IMR-90 (cell line): Measurements from ENCODE around the gene ANK3. TPM values are rescaled to one million over a fixed set of nuclear protein-coding genes. Genes with fewer than 3 reads are reported as not detected.

Experiments used
- ATAC-seq: fragments of 200-7000 bp; cut with Tn5 transposase; 2 replicates; pipeline ENCODE4 v1.9.1; 2020; ENCODE audit warnings: low read depth, mild to moderate bottlenecking, moderate library complexity
- BruUV-seq: library from RNA; stranded (reverse); fragments of 400-500 nt; replicated peaks from 2 replicates; lab custom pipeline; 2021; lab: Mats Ljungman, UMichigan
- CTCF ChIA-PET: fragments of 300-600 bp; formaldehyde crosslinking; extraction: SDS; loops from one replicate; lab custom pipeline; 2021; ENCODE audit warnings: antibody characterized with exemption; lab: Yijun Ruan, JAX
- POLR2A ChIA-PET: fragments of 300-600 bp; sonication (Branson Sonifier 250); formaldehyde crosslinking; loops from one replicate; lab custom pipeline; 2022; ENCODE audit warnings: antibody characterized with exemption; ENCODE audit not compliant: unreplicated experiment; lab: Charles Lee
- DNase-seq: peaks from one replicate; pipeline ENCODE4 v3.0.0; 2013
- H2AFZ ChIP-seq: replicated peaks from 2 replicates; pipeline ENCODE3; 2013; ENCODE audit warnings: low read length, mild to moderate bottlenecking; ENCODE audit not compliant: poor library complexity
- H2AK5ac ChIP-seq: 2 replicates; pipeline ENCODE4 v1.6.1; 2013; ENCODE audit warnings: low read depth, low read length, inconsistent platforms
- H2AK9ac ChIP-seq: replicated peaks from 2 replicates; pipeline ENCODE3; 2013; ENCODE audit warnings: mild to moderate bottlenecking, low read depth, low read length, moderate library complexity; ENCODE audit not compliant: poor library complexity
- H2BK120ac ChIP-seq: 2 replicates; pipeline ENCODE4 v1.6.1; 2013; ENCODE audit warnings: low read depth, low read length, inconsistent platforms
- H2BK15ac ChIP-seq: 3 replicates; pipeline ENCODE4 v1.6.1; 2013; ENCODE audit warnings: low read depth, low read length, inconsistent platforms
- H2BK20ac ChIP-seq: 2 replicates; pipeline ENCODE4 v1.6.1; 2013; ENCODE audit warnings: low read depth, mild to moderate bottlenecking, inconsistent platforms, low read length, moderate library complexity
- H2BK5ac ChIP-seq: 2 replicates; pipeline ENCODE4 v1.6.1; 2013; ENCODE audit warnings: mild to moderate bottlenecking, low read depth, low read length, inconsistent platforms; ENCODE audit not compliant: poor library complexity, severe bottlenecking
- H3K14ac ChIP-seq: replicated peaks from 2 replicates; pipeline ENCODE4 v1.6.1; 2013; ENCODE audit warnings: low read depth, low read length, inconsistent platforms
- H3K18ac ChIP-seq: 2 replicates; pipeline ENCODE4 v1.6.1; 2013; ENCODE audit warnings: low read depth, low read length, control low read depth
- H3K23ac ChIP-seq: 2 replicates; pipeline ENCODE4 v1.6.1; 2013; ENCODE audit warnings: low read depth, low read length, inconsistent platforms
- H3K27ac ChIP-seq: 2 replicates; pipeline ENCODE4 v1.5.1; 2013; ENCODE audit warnings: mild to moderate bottlenecking, control low read depth, low read length; ENCODE audit not compliant: insufficient read depth
- H3K27me3 ChIP-seq: 2 replicates; pipeline ENCODE4 v1.6.1; 2013; ENCODE audit warnings: low read length; ENCODE audit not compliant: control insufficient read depth, insufficient read depth
- H3K36me3 ChIP-seq: 2 replicates; pipeline ENCODE4 v1.6.1; 2013; ENCODE audit warnings: low read length, mixed read lengths; ENCODE audit not compliant: control insufficient read depth, insufficient read depth
- H3K4ac ChIP-seq: 2 replicates; pipeline ENCODE4 v1.6.1; 2013; ENCODE audit warnings: low read depth, low read length, inconsistent platforms
- H3K4me1 ChIP-seq: 2 replicates; pipeline ENCODE4 v1.6.1; 2013; ENCODE audit warnings: low read length, mixed read lengths; ENCODE audit not compliant: control insufficient read depth, insufficient read depth
- H3K4me2 ChIP-seq: 2 replicates; pipeline ENCODE4 v1.6.1; 2013; ENCODE audit warnings: low read depth, mild to moderate bottlenecking, control low read depth, low read length, moderate library complexity
- H3K4me3 ChIP-seq: 2 replicates; pipeline ENCODE4 v1.5.1; 2013; ENCODE audit warnings: low read depth, mild to moderate bottlenecking, control low read depth, low read length, moderate library complexity; ENCODE audit not compliant: insufficient read depth
- H3K56ac ChIP-seq: 2 replicates; pipeline ENCODE4 v1.6.1; 2013; ENCODE audit warnings: low read length, inconsistent platforms; ENCODE audit not compliant: insufficient read depth; ENCODE audit errors: extremely low read depth
- H3K79me1 ChIP-seq, 2 experiments: 2 replicates each; pipeline ENCODE4 v1.6.1; 2013; ENCODE audit warnings: low read length in 2 of 2, inconsistent platforms in 1 of 2, low read depth in 1 of 2
- H3K9ac ChIP-seq: 2 replicates; pipeline ENCODE4 v1.6.1; 2013; ENCODE audit warnings: low read depth, low read length, control low read depth
- H3K9me1 ChIP-seq: 2 replicates; pipeline ENCODE4 v1.6.1; 2013; ENCODE audit warnings: low read length, inconsistent platforms; ENCODE audit not compliant: insufficient read depth
- H3K9me3 ChIP-seq: 2 replicates; pipeline ENCODE4 v1.6.1; 2013; ENCODE audit warnings: low read length; ENCODE audit not compliant: control insufficient read depth, insufficient read depth
- H4K20me1 ChIP-seq: 2 replicates; pipeline ENCODE4 v1.6.1; 2013; ENCODE audit warnings: low read length, inconsistent platforms; ENCODE audit not compliant: insufficient read depth
- H4K5ac ChIP-seq: 2 replicates; pipeline ENCODE4 v1.6.1; 2013; ENCODE audit warnings: mild to moderate bottlenecking, low read depth, low read length, control low read depth
- H4K8ac ChIP-seq, 2 experiments: 2 replicates each; pipeline ENCODE4 v1.6.1; 2013; ENCODE audit warnings: low read depth in 2 of 2, low read length in 2 of 2, control low read depth in 1 of 2, inconsistent platforms in 1 of 2
- H4K91ac ChIP-seq: 2 replicates; pipeline ENCODE4 v1.6.1; 2013; ENCODE audit warnings: low read depth, low read length, inconsistent platforms; ENCODE audit not compliant: insufficient read depth
- CEBPB ChIP-seq: IDR thresholded peaks from 2 replicates; pipeline ENCODE4 v1.6.1; 2012; ENCODE audit warnings: low read depth, low read length, improper control_type of control experiment
- RAD21 ChIP-seq: IDR thresholded peaks from 2 replicates; pipeline ENCODE4 v1.6.1; 2012; ENCODE audit warnings: low read length, improper control_type of control experiment
- WGBS, 2 experiments: methylation state at CpG; one replicate each; pipeline versions ENCODE4 v1.1.5 to v1.1.7; 2013; ENCODE audit warnings: missing lambda C conversion rate in 2 of 2; ENCODE audit not compliant: insufficient read length in 1 of 2; ENCODE audit errors: extremely low coverage in 2 of 2; 5-methylcytosine and 5-hydroxymethylcytosine counted together
- dilution Hi-C: fragments of 300-500 bp; cut with HindIII; formaldehyde crosslinking; loops from one replicate; pipeline ENCODE4 v1.14.3; 2018; ENCODE audit warnings: low sequenced_read_pairs; ENCODE audit not compliant: unreplicated experiment
- in situ Hi-C: fragments of 300-500 bp; cut with MboI; formaldehyde crosslinking; loops from 3 replicates; pipeline ENCODE4 v1.14.3; 2019; ENCODE audit warnings: low sequenced_read_pairs, inconsistent platforms, mixed read lengths
- intact Hi-C: fragments of 100-400 bp; cut with micrococcal nuclease; formaldehyde crosslinking; loops from 2 replicates; pipeline ENCODE4 v1.10.0; 2022
- polyA plus RNA-seq, 3 experiments: library from polyadenylated mRNA; depleted of rRNA; stranded (reverse); fragments of >200 nt; gene quantifications; 2 replicates each; pipeline ENCODE4 v1.2.3, GENCODE V29; 2012; ENCODE audit warnings: low replicate concordance in 1 of 3
- total RNA-seq: library from RNA; depleted of rRNA; stranded (reverse); fragments of >200 nt; gene quantifications from 2 replicates; pipeline ENCODE4 v1.2.3, GENCODE V29; 2012
- TF ChIP-seq, protein P1 (sequence below): fragments of 150-350 bp; IDR thresholded peaks from 2 replicates; pipeline ENCODE4 v1.6.1; 2016; ENCODE audit warnings: low read depth, mild to moderate bottlenecking, low read length, moderate library complexity, borderline replicate concordance

ANK3 gene
- total and polyA plus RNA-seq, 2 of the 4 experiments (the other 2 are of a cell fraction), result 0.63 to 1.8 TPM

DNA sequence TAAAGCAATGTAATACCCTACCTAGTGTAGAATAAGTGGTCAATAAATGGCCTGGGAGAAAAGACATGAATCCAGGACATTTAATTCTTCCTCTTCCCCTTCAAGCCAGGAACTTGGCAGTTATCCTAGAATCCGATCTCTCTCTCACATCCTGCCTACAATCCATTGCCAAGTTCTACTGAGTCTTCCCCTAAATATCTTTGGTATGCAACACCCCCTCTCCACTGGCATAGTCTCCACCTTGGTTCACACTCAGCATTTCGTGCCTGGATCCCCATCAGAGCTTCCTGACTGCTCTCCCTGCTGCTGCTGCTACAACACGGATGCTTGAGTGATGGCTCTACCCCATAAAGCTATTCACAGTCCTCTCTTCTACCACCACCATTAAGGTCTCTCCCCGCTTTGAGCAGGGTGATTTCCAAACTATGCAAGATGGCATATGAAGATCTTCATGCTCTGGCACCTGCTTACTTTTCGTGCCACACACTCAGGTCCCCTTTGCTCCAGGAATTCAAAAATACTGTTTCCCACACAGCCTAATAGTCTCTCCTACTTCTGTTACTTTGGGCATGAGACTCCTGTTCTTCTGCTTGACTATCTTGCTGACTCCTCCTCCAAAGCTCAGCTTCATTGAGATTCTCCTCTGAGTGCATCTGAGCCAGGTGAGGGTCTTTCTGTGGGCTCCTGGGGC, 4.8 kb downstream of the ANK3 start (continued):
- TF ChIP-seq, protein P1, sequence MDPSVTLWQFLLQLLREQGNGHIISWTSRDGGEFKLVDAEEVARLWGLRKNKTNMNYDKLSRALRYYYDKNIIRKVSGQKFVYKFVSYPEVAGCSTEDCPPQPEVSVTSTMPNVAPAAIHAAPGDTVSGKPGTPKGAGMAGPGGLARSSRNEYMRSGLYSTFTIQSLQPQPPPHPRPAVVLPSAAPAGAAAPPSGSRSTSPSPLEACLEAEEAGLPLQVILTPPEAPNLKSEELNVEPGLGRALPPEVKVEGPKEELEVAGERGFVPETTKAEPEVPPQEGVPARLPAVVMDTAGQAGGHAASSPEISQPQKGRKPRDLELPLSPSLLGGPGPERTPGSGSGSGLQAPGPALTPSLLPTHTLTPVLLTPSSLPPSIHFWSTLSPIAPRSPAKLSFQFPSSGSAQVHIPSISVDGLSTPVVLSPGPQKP, result no peak

DNA sequence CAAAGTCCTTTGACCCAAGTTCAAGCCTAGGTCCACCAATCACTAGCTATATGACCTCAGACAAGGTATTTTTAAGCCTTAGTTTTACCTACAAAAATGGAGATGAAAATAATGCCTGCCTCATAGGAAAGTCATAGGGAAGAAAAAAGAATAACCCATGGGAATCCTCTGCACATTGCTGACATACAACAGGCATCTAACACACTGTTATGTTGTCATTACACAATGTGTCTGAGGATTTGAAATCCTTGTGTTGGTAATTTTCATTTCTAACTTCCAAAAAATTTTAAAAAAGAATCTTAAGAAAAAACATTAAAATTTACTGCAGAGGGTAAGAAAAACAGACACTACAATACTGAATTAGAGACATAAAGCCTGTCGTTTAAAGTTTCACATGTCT, 5.7 kb downstream of the ANK3 start:
- Histone ChIP-seq H3K23ac (peak overlapping the region; percentile 21; the same call in 1 of the 2 replicates), H4K8ac (peak overlapping the region; percentile 32 to 73; a peak in 3 of 4 replicates), H3K14ac (peak overlapping the region; percentile 70; the same call in 1 of the 2 replicates), H2BK120ac (peak overlapping the region; percentile 95), H3K27ac (0 out of 2 replicates have a peak overlapping the region, but pooled peaks have one; percentile 21), H2BK5ac (peak overlapping the region; percentile 95), H2BK15ac (peak overlapping the region; percentile 93; the same call in 2 of the 3 replicates), H3K36me3 (no peaks in the 10 kb centered on the region), H4K5ac (peak overlapping the region; percentile 48; the same call in 1 of the 2 replicates), H3K4me1 (peaks cover 11% of the 10 kb centered on the region), H3K4me2 (no peak overlapping the region), H4K91ac (peak overlapping the region; percentile 77), H3K9me3 (no peaks in the 10 kb centered on the region), H2AFZ (no peak overlapping the region), H2AK9ac (no peak overlapping the region), H3K79me1 (no peaks in the 10 kb centered on the region), H3K9ac (no peak overlapping the region), H4K20me1 (no peaks in the 10 kb centered on the region), H3K4ac (peak overlapping the region; percentile 92; the same call in 1 of the 2 replicates), H3K56ac (0 out of 2 replicates have a peak overlapping the region, but pooled peaks have one; percentile 39), H3K27me3 (no peaks in the 10 kb centered on the region), H3K18ac (peak overlapping the region; percentile 85; the same call in 1 of the 2 replicates), H3K4me3 (no peak overlapping the region), H2BK20ac (peak overlapping the region; percentile 99), H3K9me1 (peaks cover 10% of the 10 kb centered on the region; the same call in 1 of the 2 replicates), H2AK5ac (peak overlapping the region; percentile 86)
- no peak for ATAC-seq
- WGBS, 2 experiments, result no CpG with 5 or more reads among the region's 1 CpG
- ChIA-PET POLR2A (no interaction called here), CTCF (interaction anchor here (2.1 kb wide), 1 partner anchor 17 kb away, joined by 6 read pairs; no protein-coding TSS in a partner anchor)
- intact Hi-C loops (loop anchor here (2.0 to 5.0 kb wide), 2 partner anchors 25 to 43 kb away; no protein-coding TSS in a partner anchor), in situ Hi-C loops (no loop called here), dilution Hi-C loops (no loop called here)
- no TSS peak for BruUV-seq
- TF ChIP-seq CEBPB (peak; percentile 22; the same call in 1 of the 2 replicates), RAD21 (no peak)
- DNase-seq, result peak; percentile 35
